Central memory CD4-positive, alpha-beta T cell (primary cell): ENCODE data around the gene OGDH.
"Not testable (repeated sequence)": the region's sequence is repeated elsewhere in the genome, so short reads cannot be mapped to it uniquely, and the experiment has no call there.

Experiments
- DNase-seq: peaks from one replicate; pipeline ENCODE4 v3.0.0; 2022

The OGDH gene

DNA sequence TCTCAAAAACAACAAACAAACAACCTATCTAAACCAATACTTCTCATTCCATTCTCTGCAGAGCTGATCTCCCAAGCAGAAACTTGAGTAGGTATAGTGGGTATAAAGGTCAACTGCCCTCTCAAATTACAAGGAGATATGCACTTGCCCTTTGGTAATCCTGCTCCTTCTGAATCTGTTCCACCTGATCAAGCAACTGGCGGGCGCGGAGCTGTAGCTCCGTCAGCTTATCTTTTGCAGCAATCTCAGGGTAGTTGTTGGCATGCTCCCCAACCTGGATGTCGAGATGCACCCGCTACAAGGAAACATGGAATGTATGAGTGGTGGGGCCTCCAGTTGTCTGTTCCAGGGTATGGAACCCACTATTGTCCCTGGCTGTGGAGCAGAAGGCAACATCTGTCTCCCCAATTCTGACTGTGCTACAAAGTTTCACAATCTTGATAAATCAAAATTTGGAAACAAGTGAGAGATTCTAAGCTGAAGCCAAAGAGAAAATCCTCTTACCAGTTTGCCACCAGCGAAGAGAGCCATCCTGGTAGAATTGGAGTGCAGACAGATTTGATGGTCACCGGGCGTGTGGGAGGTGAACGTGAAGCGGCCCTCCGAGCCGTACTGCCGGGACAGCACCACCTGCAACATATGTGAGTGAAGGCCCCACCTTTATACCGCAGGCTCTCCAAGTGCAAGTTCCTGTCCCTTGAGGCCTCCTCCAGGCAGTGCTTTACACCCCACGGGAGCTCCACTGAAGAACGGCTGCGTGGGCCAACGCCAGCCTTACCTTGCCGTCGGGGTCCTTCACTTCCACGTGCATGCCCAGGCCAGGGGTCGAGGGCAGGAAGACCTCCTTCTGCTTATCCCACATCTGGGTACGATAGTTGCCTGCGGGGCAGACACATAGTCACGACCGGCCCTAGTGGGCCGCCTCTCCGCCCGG, 25.2 kb upstream of the OGDH start:
- DNase-seq = peak; percentile 64

DNA sequence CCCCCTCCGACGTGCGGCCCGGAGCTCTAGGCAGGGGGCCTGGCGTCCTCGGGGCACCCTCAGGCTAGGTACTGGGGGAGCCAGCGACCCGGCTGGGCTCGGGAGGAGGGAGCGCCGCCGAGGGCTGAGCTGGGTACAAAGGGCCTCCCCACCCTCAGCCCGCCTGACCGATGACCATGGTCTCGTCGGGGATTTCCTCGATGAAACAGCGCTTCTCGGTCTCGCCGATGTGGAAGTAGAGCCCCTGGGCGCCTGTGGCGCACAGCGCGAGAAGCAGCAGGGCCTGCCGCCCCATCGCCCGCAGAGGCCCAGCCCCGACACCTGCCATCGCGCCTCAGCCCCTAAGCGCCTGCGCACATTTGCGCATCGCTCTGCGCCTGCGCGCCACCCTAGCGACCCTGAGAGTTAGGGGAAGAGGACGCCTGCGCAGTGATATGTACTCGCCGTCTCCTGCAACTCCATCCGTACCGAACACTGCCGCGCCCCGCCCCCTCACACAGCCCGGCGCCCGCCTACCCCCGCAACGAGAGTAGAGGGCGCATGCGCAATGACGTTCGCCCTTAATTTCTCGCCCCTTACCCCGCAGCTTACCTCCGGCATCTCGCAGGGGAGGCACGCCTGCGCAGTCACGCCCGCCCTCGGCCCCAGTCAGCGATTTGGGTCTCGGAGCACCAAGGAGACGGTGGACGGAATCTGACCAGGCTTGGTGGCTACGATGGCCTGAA, 24.4 kb upstream of the OGDH start, which contains the start of gene TMED4:
TMED4 (minus strand) TSS at position 353 of the 725 bp plus-strand sequence; CDS start at position 328, 25 bp downstream.
- DNase-seq = peak; percentile 100

DNA sequence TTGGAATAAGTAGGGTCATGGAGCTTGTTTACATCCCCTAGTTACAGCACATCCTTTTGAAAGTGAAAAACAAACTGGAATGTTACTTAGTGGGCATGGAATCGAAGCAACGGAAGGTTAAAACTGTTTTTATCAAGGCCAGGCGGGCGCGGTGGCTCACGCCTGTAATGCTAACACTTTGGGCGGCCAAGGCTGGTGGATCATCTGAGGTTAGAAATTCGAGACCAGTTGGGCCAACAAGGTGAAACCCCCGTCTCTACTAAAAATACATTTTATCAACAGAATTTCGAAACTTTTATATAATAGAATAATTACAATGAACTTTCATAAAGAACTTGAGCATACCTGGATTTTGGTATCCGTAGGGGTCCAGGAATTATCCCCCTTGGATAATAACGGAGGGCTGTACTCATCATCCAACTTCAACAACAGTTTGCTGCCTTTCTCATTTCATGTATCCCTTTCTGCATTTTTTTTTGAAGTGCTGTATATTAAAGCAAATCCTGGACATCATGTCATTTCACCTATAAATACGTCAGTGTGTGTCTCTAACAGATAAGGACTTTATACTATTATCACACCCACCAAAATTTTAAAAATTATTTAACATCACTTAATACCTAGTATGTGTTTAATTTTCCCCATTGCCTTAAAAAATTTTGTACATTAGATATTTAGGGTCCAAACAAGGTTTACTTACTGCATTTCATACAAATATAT, 23.1 kb upstream of the OGDH start:
- DNase-seq = no peak

DNA sequence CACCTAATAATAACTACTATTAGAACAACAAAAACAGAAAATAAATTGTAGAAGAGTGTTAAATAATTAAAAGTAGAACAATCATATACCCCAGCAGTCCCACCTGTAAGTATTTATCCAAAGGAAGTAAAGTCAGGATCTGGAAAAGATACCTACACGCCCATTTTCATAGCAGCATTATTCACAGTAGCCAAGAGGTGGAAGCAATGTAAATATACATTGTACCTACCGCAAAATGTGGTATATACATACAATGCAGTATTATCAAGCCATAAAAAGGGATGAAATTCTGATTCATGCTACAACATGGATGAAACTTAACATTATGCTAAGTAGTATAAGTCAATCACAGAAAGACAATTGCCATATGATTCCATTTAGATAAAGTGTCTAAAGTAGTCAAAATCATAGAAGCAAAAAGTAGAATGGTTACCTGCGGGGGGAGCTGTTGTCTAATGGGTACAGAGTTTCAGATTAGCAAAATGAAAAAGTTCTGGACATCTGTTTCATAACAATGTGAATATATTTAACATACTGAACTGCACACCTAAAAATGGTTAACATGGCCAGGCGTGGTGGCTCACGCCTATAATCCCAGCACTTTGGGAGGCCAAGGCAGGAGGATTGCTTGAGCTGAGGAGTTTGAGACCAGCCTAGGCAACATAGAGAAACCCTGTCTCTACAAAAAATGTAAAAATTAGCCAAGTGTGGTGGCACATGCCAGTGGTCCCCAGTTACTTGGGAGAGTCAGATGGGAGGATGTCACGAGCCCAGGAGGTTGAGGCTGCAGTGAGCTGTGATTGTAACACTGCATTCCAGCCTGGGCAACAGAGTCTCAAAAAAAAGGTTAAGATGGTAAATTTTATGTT, 18.4 kb upstream of the OGDH start:
- DNase-seq = peak; percentile 53

DNA sequence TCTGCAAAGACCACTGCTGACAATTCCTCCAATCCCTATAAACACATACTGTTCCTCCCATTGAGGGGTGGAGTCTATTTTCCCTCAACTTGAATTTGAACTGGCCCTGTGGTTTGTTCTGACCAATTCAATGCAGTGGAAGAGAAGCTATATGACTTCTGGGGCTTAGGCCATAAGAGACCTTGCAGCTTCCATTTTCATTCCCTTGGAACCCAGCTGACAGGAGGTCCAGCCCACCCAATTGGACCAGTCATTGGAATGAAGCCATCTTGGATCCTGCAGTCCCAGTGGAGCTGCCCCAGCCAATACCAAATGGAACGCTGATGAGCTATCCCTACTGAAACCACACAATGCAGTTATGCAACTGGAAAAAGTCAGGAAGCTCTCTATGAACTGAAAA, 15.5 kb upstream of the OGDH start:
- DNase-seq = no peak

DNA sequence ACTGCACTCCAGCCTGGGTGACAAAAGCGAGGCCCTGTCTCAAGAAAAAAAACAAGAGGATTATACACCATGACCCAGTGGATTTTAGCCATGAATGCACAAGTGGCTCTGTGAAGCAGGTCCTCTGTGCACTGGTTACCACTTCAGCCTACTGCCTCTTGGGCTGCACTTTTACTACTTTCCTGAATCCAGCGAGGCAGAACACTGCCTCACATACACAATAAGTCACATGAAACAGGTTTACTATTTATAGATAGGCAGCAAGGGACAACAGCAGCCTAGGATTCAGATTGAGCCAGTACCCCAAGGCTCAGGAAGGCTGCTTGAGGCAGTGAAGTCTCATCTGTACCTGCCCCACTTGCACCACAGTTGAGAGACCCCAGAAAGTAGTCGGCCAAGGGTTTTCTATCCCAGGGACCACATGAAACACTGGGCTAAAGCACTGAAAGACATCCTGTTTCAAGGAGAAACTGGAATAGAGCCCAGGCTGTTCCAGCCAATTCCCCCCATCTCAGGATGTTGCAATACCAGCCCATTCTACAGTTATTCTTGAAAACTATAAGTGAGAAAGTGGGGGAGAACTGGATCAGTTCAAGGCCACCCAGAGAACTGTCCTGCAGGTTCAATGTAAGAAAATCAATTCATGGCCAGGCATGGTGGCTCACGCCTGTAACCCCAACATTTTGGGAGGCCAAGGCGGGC, 10.3 kb upstream of the OGDH start:
- no peak for DNase-seq

DNA sequence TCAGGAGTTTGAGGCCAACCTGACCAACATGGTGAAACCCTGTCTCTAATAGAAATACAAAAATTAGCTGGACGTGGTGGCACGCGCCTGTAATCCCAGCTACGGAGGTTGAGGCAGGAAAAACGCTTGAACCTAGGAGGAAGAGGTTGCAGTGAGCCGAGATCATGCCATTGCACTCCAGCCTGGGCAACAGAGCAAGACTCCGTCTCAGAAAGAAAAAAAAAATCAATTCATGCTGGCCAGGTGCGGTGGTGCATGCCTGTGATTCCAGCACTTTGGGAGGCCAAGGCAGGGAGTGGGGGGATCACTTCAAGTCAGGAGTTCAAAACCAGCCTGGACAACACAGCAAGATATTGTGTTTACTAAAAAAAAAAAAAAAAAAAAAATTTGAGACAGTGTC, 9.2 kb upstream of the OGDH start:
- DNase-seq = not testable (repeated sequence)

DNA sequence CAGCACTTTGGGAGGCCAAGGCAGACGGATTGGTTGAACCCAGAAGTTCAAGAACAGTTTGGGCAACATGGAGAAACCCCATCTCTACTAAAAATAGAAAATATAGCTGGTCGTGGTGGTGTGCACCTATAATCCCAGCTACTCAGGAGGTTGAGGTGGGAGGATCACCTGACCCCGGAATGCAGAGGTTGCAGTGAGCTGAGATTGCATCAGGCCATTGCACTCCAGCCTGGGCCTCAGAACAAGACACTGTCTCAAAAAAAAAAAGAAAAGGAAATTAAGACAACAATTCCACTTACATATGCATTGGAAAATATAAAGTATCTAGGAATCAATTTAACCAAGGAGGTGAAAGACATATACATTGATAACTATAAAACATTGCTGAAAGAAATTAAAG, 7.2 kb upstream of the OGDH start:
- DNase-seq = no peak

DNA sequence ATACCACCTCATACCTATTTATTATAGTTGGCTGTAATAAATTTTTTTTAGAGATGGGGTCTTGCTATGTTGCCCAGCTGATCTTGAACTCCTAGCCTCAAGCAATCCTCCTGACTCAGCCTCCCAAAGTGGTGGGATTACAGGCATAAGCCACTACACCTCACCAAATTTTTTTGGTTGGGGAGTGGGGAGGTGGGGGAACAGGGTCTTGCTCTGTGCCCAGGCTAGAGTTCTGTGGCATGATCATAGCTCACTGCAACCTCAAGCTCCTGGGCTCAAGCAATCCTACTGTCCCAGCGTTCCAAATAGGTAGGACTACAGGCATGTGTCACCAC, 3.9 kb upstream of the OGDH start:
- DNase-seq = no peak

DNA sequence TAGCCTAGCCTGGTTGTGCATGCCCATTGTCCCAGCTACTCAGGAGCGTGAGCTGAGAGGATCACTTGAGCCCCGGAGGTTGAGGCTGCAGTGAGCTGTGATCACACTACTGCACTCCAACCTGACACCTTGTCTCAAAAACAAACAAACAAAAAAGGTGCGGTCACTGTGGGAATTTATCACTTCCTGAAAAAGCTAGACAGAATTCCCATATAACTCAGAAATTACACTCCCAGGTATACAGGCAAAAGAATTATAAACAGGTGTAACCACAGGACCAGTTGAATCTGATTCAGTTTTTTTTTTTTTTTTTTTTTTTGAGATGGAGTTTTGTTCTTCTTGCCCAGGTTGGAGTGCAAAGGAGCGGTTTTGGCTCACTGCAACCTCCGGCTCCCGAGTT, 3.2 kb upstream of the OGDH start:
- DNase-seq = no peak

DNA sequence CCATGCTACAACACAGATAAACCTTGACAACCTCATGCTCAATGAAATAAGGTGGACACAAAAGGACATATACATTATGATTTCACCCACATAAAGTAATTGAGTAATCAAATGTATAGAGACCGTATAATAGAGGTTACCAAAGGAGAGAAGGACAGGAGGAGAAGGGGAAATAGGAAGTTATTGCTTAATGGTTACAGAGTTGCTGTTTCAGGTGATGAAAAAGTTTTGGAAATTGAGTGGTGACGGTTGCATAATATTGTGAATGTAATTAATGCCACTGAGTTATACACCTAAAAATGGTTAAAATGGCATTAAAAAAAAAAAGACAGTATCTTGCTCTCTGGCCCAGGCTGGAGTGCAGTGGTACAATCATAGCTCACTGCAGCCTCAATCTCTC, 1.5 kb upstream of the OGDH start:
- no peak for DNase-seq

DNA sequence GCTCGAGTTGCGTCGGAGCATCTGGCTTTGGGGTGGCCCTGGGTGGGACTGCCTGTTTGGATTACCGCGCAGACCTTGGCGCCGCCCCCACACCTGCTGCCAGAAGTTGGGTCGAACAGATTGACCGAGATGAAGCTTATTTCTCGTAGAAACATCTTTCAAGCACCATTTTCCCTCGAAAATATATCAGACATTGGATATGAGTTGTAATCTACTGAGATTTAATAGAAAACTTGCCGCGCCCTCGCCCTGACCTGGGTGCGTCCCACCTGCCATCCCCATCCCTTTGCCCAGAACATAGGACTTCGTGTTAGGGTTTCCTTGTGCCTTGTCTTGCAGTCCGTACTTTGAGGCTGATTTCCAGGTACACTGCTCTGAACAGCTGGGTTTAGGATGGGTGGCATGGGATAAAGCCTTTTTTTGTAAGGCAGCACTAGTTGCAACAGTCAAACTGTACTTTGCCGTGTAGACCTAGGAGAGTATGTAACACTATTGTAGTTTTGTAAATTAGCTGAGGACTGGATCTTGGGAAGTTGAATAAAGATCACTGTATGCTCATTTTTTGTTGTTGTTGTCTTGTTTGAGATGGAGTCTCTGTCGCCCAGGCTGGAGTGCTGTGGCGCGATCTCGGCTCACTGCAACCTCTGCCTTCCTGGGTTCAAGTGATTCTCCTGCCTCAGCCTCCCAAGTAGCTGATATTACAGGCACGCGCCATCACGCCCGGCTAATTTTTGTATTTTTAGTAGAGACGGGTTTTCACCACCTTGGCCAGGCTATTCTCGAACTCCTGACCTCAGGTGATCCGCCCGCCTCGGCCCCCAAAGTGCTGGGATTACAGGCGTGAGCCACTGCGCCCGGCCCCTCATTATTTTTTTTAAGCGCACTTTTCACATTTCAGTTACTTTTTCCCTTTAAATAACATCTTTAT, 978 bp downstream of the OGDH start:
- no peak for DNase-seq

DNA sequence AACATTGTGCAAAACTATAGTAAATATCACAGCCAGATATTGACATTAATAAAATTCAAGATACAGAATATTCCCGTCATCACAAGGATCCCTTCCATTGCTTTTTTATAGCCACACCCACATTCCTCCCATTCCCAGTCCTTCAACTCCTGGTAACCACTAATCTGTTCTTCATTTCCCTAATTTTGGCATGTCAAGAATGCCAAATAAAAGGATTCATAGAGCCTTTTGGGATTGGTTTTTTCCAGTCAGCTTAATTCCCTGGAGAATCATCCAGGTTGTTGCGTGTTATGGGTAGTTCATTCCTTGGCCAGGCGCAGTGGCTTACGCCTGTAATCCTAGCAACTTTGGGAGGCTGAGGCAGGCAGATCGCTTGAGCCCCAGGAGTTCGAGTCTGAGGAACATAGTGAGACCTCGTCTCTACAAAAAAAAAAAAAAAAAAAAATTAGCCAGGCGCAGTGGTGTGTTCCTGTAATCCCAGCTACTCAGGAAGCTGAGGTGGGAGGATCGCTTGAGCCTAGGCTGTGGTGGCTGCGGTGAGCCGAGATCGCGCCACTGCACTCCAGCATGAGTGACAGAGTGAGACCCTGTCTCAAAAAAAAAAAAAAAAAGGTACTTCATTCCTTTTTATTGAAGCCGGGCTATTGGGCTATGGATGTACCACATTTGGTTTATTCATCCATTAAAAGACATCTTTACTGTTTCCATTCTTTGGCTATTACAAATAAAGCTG, 2.7 kb downstream of the OGDH start:
- DNase-seq = peak; percentile 29

DNA sequence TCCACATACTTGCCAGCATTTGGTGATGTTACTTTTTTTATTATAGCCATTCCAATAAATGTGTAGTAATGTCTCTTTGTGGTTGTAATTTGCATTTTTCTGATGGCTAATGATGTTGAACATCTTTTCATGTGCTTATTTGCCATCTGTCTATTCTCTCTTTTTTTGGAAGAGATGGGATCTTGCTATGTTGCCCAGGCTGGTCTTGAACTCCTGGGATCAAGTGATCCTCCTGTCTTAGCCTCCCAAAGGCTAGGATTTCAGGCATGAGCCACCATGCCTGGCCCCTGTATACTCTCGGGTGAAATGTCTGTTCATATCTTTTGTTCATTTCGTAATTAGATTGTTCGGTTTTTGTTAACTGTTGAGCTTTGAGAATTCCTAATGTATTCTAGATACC, 3.4 kb downstream of the OGDH start:
- no peak for DNase-seq

DNA sequence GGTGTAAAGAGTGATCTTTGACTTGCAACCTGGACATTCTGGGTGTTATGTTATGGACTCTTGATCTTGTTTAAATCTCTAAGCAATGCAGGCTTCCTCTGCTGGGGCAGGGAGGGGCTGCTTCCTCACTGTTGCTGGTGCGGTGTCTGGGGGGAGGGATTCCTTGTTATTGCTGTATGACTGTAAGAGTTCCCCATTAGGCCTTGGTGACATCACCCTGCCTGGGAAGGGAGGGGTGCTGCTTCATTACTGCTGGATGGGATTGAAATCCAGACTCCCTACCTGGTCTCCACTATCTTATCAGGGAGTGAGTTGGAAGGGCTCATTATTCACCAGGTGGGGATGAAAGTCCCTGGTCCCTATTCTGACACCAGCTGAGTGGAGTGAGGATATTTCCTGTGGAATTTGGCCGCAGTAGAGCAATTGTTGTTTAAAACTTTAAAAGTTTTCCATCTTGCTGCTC, 8.8 kb downstream of the OGDH start:
- peak; percentile 38 for DNase-seq

DNA sequence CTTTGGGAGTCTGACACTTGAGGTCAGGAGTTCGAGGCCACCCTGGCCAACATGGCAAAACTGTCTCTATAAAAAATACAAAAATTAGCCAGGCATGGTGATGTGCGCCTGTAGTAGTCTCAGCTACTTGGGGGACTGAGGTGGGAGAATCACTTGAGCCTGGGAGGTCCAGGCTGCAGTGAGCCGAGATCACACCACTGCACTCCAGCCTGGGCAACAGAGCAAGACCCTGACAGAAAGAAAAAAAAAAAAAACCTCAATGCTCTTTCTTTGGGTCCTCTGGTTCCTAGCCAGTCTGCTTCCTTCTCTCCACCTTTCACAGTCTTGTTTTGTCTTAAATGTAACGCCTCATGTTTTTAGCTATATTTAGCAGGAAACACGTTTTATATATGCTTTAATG, 9.4 kb downstream of the OGDH start:
- no peak for DNase-seq

DNA sequence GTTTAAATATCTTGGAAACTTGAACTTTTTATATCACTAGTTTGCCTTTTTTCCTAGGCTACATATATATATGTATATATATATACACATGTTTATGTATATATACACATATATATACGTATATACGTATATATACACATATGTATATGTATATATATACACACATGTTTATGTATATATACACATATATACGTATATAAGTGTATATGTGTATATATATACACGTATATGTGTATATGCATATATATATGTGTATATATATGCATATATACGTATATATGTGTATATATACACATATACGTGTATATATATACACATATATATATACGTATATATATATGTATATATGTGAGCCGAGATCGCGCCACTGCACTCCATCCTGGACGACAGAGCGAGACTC, 10.1 kb downstream of the OGDH start:
- DNase-seq = no peak

DNA sequence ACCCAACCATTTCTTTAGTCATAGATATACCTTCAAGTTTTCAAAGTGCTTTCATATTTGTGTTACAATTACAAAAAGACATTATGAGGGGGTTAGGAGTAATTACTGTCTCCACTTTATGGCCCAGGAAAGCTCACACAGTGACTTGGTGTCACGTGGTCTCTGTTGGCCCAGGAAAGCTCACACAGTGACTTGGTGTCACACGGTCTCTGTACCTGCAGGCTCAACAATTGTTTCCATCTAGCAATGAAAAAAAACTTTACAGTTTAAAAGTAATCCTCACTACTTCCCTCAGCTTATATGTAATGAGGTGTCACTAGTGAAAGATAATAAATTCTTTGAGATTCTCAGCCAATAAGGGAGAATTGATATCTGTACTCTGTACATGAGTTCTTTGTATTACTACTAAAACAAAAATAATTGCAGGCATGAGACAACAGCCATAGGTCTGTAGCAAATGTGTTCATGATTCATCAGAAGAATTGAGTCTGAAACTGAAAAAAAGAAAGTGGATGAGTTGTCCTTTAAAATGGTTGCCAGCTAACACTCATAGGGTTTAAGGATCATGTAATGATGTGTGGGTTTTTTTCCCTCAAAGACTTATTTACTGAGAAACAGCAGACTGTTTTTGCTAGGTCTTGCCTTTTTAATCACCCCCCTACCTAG, 10.9 kb downstream of the OGDH start:
- no peak for DNase-seq

DNA sequence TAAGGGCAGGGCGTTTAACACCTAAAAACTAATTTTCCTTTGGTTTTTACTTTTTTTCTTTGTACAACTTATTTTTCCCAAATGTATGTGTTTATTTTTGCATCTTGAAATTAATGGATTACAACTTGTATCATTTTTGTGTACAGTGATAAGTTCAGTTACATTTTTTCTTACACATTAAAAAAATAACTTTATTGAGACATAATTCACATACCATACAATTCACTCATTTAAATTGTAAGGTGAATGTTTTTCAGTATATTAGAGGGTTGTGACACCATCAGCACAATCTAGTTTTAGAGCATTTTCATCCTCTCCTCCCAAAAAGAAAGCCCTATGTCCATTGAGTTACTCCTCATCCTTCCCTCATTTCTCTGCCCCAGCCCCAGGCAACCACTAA, 11.6 kb downstream of the OGDH start:
- no peak for DNase-seq
